ENCODE measurements around the gene HIC1.

Gene HIC1

GRCh38 chr17:2025622-2026309, 29.1 kb upstream of the HIC1 start:
- DNase-seq, result no peak

GRCh38 chr17:2027528-2028233, 27.2 kb upstream of the HIC1 start:
- DNase-seq, result no peak

- DNase-seq, result no peak
Observed at GRCh38 chr17:2028234-2028614, 26.7 kb upstream of the HIC1 start.

- no peak for DNase-seq
Observed at GRCh38 chr17:2028737-2029136, 26.2 kb upstream of the HIC1 start.

- peak; percentile 91 for DNase-seq
Observed at GRCh38 chr17:2029911-2030778, 24.8 kb upstream of the HIC1 start, which contains the start of gene DPH1. DPH1 (plus strand) TSS chr17:2030153; CDS start chr17:2030170, 17 bp downstream.

GRCh38 chr17:2030779-2031163, 24.1 kb upstream of the HIC1 start:
- DNase-seq, result no peak

GRCh38 chr17:2033153-2033552, 21.8 kb upstream of the HIC1 start:
- no peak for DNase-seq

- DNase-seq, result no peak
Observed at GRCh38 chr17:2034157-2034556, 20.7 kb upstream of the HIC1 start.

- no peak for DNase-seq
Observed at GRCh38 chr17:2034806-2035540, 19.9 kb upstream of the HIC1 start.

GRCh38 chr17:2035541-2036488, 19.1 kb upstream of the HIC1 start:
- no peak for DNase-seq

- DNase-seq, result no peak
Observed at GRCh38 chr17:2037155-2037554, 17.7 kb upstream of the HIC1 start.

GRCh38 chr17:2040219-2040827, 14.6 kb upstream of the HIC1 start:
- DNase-seq, result no peak

- no peak for DNase-seq
Observed at GRCh38 chr17:2040942-2041560, 13.9 kb upstream of the HIC1 start.

- peak; percentile 97 for DNase-seq
Observed at GRCh38 chr17:2041561-2042389, 13.1 kb upstream of the HIC1 start, which contains the start of gene OVCA2. OVCA2 (plus strand) TSS chr17:2042022; CDS start chr17:2042048, 26 bp downstream.

GRCh38 chr17:2042390-2042847, 12.5 kb upstream of the HIC1 start:
- no peak for DNase-seq

- DNase-seq, result no peak
Observed at GRCh38 chr17:2042933-2043332, 12.0 kb upstream of the HIC1 start.

GRCh38 chr17:2043785-2044184, 11.1 kb upstream of the HIC1 start:
- DNase-seq, result no peak

- DNase-seq, result no peak
Observed at GRCh38 chr17:2044263-2044894, 10.5 kb upstream of the HIC1 start.

GRCh38 chr17:2047590-2047989, 7.3 kb upstream of the HIC1 start:
- DNase-seq, result no peak

Data from activated CD4-positive, alpha-beta T cell treated with anti-CD3 and anti-CD28 coated beads, Interleukin-2, amount 50 U/mL, for 16 hours (primary cell).